ENCODE data around the gene ZNF549. TPM values are rescaled to one million over a fixed set of nuclear protein-coding genes. Genes with fewer than 3 reads are reported as not detected.

Gene ZNF549
- total and polyA plus RNA-seq, 2 donors (not counting 1 experiment from before 2014, with no cell fraction given) = 5.4 to 23.0 TPM

GRCh38 chr19:57583521-57584416, 56.6 kb downstream of the ZNF549 start, which contains the start of gene ZIK1:
Gene ZIK1, plus strand, starts transcription at chr19:57584145. Its CDS starts 212 bp downstream, at chr19:57584357.
- Histone ChIP-seq H3K4me3 (ENCODE audit: control extremely low read depth in 1 of 5, extremely low read depth in 1 of 5, insufficient read depth in 1 of 5, low read depth in 2 of 5, low read length in 4 of 5) (peak within 1 kb of the TSS; percentile 70 to 92 (median 77)), H3K79me2 (ENCODE audit: control insufficient read depth, insufficient read depth, low read length) (peaks cover 32% of the 10 kb centered on the region), H3K36me3 (replicated peaks in 1 of 2; ENCODE audit: control extremely low read depth in 1 of 2, control insufficient read depth in 1 of 2, extremely low read depth in 1 of 2, insufficient read depth in 2 of 2, low read length in 1 of 2) (peaks cover 4 to 16% of the 10 kb centered on the region in 2 experiments), H2AFZ (ENCODE audit: insufficient read depth, low read depth, low read length, poor library complexity, severe bottlenecking) (peak within 1 kb of the TSS; percentile 98), H3K9me3 (ENCODE audit: control extremely low read depth in 1 of 3, control insufficient read depth in 2 of 3, insufficient read depth in 1 of 3, low read length in 2 of 3) (peaks cover under 1 to 60% (median 30%) of the 10 kb centered on the region in 3 donors), H3K27ac (ENCODE audit: low read length in 2 of 2) (peak within 1 kb of the TSS; percentile 86 to 88), H3K4me1 (ENCODE audit: control insufficient read depth in 2 of 2, insufficient read depth in 2 of 2, low read length in 2 of 2) (peaks cover 20 to 27% of the 10 kb centered on the region in 2 donors), H4K20me1 (ENCODE audit: control insufficient read depth, insufficient read depth, low read length, poor library complexity, severe bottlenecking) (no peaks in the 10 kb centered on the region), H3K4me2 (replicated peaks; ENCODE audit: low read depth, low read length, poor library complexity, severe bottlenecking) (peak within 1 kb of the TSS; percentile 92), H3K9ac (ENCODE audit: low read length) (peak within 1 kb of the TSS; percentile 83), H3K27me3 (replicated peaks in 1 of 4; ENCODE audit: control extremely low read depth in 1 of 4, control insufficient read depth in 3 of 4, insufficient read depth in 4 of 4, low read length in 3 of 4) (no peaks in the 10 kb centered on the region)
- H3K27me3 Mint-ChIP-seq = no peaks in the 10 kb centered on the region
- peak; percentile 89 for ATAC-seq (ENCODE audit: low read depth)
- TF ChIP-seq CTCF (IDR thresholded peaks at IDR 0.05) = no peak
- no peak for TF ChIP-seq EZH2 (IDR thresholded peaks at IDR 0.05; ENCODE audit: borderline replicate concordance, insufficient read depth, low read depth, low read length, poor library complexity, severe bottlenecking)
- ChIA-PET POLR2A (interaction anchor here (1.0 kb wide), 1 partner anchor 47 kb away, joined by 4 read pairs; no protein-coding TSS in a partner anchor), CTCF (no interaction called here)
- peak; percentile 96 for DNase-seq
- WGBS (ENCODE audit: insufficient coverage) = 7% methylated on average over 74 of the region's 76 CpGs
- peak within 1 kb of the TSS; percentile 99 for H3K4me3 Mint-ChIP-seq
- peak within 1 kb of the TSS; percentile 96 for H3K27ac Mint-ChIP-seq
- peaks cover 21% of the 10 kb centered on the region for H3K4me1 Mint-ChIP-seq
- intact Hi-C loops (cut with micrococcal nuclease) = loop anchor here (1.0 to 10.0 kb wide), 3 partner anchors 31 to 571 kb away; partner anchors contain the start of genes ZNF134, ZNF329 and ZNF551
- H3K9me3 Mint-ChIP-seq (ENCODE audit: insufficient read depth) = peaks cover 14% of the 10 kb centered on the region
